ENCODE results near the gene BTF3.
A peak's percentile ranks its signal among the peaks of the same experiment; 100 is the strongest.
"Not testable (repeated sequence)": the region's sequence is repeated elsewhere in the genome, so short reads cannot be mapped to it uniquely, and the experiment has no call there.

Gene BTF3

DNA sequence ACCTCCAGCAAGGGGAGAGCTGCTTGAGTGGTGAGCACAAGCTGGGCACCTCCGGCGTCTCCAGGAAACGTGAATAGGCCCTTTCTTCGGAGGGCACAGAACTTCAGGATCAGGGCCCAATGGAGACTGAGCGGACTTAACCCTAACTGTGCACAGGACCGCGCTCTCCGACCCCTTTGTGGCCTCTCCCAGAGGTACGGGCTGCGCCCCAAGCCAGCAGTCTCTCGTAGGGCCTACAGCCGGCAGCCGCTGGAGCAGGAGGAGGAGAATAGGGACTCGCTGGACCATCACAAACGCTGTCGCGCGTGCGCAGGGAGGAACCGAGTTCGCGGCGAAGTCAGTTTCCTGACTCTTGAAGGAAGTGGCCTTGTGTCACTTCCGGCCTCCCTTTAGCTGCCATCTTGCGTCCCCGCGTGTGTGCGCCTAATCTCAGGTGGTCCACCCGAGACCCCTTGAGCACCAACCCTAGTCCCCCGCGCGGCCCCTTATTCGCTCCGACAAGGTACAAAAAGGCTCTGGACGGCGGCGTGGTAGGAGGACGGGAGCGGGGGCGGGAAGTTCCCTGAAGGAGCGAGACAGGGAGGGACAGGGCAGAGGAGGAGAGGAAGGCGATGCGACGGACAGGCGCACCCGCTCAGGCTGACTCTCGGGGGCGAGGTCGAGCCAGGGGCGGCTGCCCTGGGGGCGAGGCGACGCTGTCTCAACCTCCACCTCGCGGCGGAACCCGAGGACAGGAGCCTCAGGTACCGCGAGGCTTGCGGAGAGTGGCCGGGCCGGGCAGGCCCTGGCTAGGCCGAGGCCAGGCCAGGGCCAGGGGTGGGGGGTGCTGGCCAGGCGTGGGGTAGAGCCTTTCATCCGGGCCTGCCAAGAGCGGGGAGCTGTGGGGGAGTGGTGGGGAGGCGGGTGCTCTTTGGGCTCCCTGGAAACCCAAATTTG lies at the start of gene BTF3:
BTF3 (plus strand) TSS at position 386 of the 936 bp plus-strand sequence; CDS start at position 612, 226 bp downstream.
- DNase-seq: peak; percentile 83

DNA sequence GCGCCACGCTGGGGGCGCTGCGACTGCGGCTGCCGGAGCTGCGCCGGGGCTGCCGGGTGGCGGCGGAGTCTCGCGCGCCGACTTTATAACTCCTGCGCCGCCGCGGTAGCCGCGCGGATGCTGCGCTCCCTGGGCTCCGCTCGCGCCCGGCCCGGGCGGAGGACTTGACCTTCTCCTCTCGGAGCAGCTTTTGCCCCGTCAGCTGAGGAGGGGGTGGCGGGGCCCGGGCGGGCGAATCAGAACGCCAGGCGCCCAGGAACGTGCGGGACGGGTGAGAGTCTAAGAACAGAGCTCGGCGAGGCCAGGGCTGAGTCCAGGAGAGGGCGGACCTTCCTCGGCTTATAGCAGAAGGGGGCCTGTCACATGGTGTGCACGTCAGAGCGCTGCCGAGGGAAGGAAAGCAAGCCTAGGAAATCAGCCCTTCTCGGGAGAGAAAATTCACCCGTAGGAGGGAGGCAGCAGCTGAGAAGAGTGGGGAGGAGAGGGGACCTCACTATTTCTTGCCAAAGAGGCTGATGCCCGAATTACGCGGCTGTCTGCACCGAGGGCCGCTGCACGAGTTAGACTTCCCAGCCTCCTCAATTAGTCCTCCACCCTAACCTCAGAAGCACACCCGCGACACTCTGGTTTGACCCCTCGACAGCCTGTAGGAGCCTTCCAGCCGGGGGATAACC lies 49.6 kb upstream of the BTF3 start, which contains the start of gene FOXD1:
FOXD1 (minus strand) TSS at position 315 of the 674 bp plus-strand sequence. CDS start 415 bp downstream, outside the sequence.
- peak; percentile 56 for DNase-seq

DNA sequence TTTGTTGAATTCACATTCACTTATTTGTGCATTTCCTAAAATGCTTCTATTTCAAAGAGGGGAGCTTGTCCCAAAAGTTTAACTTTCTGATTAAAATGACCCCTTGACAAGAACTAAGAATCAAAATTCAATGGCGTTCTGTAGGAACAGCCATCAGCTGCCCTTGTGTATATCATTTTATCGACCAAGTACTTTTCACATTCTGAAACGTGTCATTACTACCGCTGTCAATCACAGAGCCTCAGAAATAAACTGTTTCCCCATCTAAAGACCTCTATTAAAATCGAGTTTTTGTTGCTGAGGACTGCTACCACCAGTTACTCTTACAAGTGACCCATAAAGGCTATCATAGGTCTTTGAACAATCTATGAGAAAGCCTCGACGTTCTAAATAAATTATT lies 48.1 kb upstream of the BTF3 start:
- no peak for DNase-seq

DNA sequence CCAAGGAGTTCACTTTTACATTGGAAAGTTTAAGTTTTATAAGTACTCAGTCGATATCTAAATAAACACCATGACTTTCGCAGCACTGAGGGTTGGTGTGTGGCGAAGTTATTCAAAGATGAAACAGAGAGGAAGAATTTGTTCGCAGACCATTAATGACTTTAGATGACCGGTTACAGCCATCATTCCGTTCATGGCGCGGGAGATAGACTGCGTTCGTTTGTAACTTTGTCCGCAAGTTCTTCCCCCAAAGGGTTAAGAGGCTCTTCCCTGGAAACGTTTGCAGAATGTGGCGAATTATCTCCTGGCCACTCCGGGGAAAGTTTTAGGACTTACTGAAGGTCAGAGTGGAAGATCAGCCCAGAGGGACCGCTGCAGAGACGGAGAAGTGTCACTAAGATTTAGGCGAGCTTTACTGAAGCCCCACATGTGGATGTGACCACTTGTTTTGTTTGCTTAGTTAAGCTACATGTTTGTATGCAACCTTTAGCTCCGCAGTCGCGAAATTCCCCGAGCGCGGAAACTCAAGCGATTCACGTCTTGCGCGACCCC lies 47.5 kb upstream of the BTF3 start:
- no peak for DNase-seq

DNA sequence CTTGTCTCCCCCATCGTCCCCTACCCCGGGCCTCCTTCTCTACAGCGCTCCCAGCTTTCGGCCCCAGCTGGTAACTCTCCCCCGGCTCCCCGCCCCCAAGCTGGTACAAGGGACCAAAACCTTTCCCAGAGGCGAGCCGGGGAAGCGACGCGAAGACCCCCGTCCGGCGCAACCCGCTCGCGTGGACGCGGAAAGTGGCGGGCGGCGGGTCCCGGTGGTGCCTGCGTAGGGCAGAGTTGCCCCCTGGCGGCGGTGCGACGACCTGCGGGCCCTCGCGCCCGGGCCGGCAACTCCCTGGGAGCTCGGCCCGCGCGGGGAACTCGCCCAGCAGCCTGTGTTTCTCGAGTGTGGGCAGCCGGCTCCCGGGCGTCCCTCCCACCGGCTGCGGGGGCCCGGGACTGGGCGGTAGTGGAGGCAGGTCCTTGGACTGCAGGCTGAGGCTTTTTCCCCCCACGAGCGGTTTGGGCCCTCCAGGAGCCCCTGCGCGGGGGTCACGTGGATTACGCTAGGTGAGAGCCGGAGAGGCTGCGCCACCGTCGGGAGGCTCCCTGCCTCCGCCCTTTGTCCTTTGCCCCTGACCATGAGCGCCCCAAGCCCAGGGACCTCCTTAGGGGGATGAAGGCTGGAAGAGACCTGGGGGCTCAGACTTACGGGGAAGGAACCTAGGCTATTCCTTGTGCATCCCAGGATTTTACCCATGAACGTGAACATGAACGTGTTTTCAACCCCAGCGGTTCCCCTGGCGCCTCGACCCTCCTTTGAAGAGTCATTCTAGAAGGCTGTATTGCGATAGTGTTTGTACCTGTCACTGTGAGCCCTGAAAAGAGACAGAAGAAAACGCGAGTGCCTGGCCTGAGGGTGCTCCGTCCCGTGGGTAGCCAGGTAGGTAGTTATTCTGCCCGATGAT lies 46.8 kb upstream of the BTF3 start:
- peak; percentile 16 for DNase-seq

DNA sequence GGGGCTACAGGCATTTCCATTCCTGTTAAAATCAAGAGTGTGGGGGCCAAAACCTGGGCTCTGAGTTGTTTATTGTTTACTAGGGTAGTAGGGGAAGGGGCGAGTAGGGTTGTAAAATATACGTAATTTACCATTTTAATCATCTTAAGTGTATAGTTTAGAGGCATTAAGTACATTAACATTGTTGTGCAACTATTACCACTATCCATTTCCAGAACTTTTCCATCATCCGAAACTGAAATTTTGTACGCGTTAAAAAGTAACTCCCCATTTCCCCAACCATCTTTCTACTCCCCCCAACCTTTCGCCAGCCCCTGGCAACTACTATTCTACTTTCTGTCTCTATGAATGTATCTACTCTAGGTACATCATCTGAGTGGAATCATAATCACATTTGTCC lies 46.0 kb upstream of the BTF3 start:
- no peak for DNase-seq

DNA sequence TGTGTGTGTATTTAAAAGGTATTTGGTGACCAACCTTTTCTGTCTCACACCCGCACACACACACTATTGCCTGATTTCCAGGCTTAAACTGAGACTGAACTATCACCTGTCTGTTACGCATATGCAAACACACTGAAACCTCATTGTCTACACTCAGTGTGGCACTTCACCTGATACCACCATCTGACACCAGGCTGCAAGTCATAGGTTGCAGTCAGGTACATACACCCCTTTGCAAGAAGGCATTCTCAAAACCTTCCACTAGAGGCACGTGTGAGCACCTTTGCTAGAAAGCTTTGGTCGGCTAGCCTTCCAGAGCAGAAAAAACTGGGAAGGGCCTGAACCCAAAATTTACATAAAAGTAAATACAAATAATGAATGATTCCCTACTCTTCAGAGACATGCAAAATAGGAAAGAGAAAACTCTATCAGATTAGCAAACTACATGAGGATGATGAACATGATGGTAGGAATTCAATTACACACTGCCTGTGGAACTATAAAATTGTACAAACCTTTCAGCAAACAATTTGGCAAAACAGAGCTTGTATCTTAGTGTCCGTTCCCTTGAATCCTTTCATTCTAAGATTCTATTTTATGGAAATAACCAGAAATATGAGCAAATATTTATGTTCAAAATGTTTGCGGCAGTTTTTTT lies 43.7 kb upstream of the BTF3 start:
- DNase-seq: no peak

DNA sequence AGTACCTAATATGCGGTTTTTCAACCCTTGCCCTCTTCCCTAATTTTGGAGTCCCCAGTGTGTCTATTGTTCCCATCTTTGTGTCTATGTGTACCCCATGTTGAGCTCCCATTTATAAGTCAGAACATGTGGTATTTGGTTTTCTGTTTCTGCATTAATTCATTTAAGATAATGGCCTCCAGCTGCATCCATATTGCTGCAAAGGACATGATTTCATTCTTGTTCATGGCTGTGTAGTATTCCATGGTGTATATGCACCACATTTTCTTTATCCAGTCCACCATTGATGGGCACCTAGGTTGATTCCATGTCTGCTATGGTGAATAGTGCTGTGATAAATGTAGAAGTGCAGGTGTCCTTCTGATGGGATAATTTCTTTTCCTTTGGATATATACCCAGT lies 41.8 kb upstream of the BTF3 start:
- not testable (repeated sequence) for DNase-seq

DNA sequence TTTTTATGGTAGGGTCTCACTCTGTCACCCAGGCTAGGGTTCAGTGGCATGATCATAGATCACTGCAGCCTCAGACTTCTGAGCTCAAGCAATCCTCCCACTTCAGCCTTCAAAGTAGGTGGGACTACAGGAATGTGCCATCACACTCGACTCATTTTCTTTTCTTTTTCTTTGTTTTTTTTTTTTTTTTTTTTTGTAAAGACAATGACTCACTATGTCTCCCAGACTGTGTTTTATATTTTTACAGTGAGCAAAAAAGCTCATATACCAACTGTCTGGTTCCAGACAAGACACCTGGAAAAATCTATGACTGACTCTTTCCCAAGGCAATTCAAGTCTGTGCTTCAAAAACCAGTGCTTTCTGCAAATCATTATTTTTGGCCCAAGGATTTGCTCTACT lies 38.9 kb upstream of the BTF3 start:
- no peak for DNase-seq

DNA sequence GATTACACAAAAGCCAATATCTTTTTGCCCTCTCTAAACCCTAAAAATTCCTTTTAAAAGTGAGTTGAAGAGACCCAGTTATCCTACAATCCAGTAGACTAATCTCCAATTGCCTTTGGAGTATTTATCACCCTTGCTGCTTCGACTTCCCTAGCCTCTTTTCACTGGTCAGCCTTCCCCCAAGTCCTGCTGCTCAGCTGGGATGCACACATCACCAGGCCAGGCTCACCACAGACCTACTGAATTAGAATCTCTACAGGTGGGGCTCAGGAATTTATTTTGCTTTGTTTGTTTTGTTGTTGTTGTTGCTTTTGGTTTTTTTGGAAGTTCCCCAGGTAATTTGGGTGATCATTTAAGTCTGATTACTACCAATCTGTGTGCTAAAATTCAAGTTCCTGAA lies 38.1 kb upstream of the BTF3 start:
- no peak for DNase-seq

DNA sequence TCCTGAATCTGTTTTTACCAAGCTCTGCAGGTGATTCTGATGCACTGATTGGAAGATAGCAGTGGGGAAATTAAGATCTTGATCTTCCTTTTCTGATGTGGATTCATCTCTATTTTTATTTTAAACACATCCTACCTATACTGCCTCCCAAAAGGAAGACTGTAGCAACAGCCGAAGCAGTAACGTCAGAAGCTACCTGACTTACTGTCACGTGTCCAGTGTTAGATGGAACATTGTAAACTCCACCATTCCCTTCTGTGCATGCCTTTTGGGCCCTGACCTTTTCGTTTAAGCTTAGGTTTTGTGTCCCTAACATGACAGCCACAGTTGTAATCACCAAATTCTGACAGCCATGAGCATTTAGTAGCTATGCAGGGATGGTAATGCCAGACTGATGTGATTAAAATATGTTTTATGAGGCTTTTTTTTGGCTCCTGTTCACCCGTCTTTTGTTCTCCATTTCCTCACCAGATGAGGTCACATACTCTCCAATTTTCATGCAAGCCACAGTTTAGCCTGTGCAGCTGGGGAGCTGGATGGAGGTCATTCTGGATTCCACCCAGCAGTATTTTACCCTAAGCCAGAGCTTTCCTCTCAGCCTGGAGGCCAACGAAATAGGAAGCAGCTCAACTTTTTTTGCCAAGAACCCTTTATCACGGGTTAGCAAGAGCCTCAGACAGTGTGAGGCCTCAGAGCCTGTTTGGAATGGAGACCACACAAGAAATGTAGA lies 34.1 kb upstream of the BTF3 start:
- no peak for DNase-seq

DNA sequence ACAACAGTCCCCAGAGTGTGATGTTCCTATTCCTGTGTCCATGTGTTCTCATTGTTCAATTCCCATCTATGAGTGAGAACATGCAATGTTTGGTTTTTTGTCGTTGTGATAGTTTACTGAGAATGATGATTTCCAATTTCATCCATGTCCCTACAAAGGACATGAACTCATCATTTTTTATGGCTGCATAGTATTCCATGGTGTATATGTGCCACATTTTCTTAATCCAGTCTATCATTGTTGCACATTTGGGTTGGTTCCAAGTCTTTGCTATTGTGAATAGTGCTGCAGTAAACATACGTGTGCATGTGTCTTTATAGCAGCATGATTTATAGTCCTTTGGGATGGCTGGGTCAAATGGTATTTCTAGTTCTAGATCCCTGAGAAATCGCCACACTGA lies 29.6 kb upstream of the BTF3 start:
- DNase-seq: not testable (repeated sequence)

DNA sequence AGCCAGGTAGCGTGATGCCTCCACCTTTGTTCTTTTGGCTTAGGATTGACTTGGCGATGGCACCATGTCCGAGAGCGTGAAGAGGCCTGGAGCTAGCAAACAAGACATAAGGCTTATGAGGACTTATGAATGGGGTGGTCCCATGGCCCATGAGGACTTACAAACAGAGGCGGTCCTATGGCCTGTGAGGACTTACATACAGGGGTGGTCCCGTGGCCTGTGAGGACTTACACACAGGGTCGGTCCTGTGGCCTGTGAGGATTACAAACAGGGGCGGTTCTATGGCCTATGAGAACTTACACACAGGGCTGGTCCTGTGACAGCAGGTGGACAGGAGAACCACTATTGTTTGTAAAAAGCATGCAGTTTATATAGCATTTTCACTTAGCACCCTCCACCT lies 28.4 kb upstream of the BTF3 start:
- DNase-seq: no peak

DNA sequence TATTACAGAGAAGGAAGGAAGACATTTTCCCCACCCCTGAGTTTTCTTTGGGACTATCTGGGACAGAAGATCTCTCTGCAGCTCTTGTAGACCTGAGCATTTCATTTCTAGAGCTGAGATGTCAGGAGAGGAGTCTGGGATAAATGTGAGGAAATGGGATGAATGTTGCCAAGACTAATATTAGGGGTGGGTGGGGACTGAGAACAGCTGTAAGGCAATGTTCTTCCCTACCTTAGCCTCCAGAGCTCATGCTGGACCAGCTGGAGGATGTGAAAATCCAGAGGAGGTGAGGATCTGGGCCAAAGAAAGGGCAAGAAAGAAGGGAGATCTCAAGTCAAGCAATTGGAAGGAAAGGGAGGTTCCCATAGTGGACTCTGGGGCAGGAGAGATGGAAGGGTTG lies 26.6 kb upstream of the BTF3 start:
- no peak for DNase-seq

DNA sequence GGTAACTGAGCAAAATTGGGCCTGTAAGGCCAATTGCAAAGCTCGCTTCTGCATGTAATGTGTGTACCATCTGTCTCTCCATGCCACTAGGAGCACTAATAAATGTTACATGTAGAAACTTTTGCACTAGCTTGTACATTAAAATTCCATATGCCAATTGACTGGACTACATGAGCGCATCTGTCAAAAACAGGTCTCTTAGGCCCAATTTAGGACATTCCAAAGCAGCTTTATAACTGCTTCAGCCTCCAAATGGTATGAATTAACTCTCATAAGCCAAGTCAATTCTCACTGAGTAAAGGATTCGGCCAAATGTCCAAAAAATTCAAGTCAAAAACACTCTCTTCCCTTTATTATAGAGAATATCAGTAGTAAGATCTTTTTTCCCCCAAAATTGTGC lies 26.1 kb upstream of the BTF3 start:
- DNase-seq: no peak

DNA sequence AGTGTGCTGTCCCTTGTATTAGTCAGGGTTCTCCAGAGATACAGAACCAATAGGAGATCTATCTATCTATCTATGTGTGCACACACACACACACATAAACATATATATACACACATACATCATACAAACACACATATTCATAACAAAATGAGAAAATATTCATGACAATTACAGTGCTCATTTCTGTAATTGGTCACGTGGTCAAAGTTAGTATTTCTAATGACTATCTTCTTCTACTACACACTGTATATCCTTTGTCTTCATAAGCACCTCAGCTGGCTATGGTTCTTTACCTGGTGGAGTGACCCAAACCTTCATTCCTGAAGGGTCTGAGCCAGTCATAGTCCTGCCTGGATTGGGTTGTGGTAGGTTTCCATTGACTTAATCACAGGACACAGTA lies 17.7 kb upstream of the BTF3 start:
- no peak for DNase-seq

DNA sequence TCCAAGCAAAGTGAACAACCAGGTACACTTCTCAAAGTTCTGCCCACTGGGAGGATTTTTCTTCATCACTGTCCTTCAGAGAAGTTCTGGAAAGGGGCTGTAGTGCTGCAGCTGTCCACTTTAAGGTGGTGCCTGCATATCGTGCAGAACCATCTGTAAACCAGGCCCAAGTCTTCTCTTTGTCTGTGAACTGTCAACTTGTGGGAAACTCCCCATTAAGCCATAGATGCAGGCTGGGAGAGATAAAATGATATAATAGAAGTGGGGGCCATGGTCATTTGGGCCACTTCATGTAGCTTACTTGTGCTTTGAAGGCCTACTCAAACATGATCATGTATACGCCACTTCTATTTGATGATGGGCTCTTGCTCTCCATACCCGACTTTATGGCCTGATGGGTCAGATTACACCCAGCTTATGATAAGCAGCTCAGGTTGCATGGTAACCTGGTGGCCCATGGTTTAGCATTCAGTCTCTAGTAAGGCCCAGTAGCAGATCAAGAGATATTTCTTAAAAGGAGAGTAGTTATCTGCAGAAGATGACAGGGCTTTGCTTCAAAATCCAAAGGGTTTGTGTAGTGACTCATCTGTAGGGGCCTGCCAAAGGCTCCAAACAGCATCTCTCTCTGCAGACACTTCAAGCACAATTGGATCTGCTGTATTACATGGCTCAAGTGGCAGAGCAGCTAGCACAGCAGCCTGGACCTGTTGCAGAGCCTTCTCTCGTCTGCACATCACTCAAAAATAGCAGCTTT lies 15.7 kb upstream of the BTF3 start:
- DNase-seq: no peak

DNA sequence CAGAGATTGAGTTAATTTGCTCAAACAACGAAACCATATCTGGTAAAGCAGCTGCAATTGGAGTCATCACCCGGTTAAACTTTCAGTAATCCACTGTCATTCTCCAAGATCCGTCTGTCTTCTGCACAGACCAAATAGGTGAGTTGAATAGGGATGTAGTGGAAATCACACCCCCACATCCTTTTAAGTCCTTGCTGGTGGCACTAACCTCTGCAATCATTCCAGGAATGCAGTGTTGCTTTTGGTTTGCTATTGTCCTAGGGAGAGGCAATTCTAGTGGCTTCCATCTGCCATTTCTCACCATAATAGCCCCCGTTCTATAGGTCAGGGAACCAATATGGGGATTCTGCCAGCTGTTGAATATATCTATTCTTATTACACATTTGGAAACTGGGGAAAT lies 14.6 kb upstream of the BTF3 start:
- DNase-seq: no peak

DNA sequence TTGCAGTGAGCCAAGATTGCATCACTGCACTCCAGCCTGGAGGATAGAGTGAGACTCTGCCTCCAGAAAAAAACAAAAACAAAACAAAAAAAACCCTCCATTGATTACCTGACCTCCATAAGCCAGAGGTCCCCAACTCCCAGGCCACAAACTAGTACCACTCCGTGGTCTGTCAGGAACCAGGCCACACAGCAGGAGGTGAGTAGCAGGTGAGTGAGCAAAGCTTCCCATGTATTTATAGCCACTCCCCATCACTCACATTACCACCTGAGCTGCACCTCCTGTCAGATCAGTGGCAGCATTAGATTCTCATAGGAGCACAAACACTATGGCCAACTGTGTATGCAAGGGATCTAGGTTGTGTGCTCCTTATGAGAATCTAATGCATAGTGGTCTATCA lies 13.7 kb upstream of the BTF3 start:
- DNase-seq: no peak

DNA sequence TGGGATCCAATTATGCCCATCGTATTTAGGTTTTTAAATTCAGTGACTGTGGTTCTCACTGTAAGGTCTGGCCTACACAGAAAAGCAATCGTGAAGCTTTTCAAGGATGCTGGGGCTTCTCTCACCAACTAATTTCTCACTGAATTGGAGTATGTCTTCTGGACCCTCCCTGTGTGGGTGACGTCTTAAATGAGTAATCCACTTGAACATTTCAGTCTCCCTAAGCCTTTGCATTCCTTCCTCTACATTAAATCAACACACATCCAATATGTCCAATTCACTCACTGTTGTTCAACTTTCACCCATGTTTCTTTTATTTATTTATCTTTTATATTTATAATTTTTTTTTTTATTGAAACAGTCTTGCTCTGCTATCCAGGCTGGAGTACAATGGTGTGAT lies 12.5 kb upstream of the BTF3 start:
- DNase-seq: no peak

Measured in GOT3 (cell line).